ENCODE results near the gene HADHA. TPM values are rescaled to one million over a fixed set of nuclear protein-coding genes. Genes with fewer than 3 reads are reported as not detected.

The HADHA gene
- total and polyA plus RNA-seq, 2 donors from 2014 or later, result 135 to 171 TPM

- no peaks in the 10 kb centered on the region for H3K9me3 ChIP-seq (ENCODE audit: control insufficient read depth in 2 of 3, insufficient read depth in 1 of 3, low read length in 3 of 3)
- H3K27ac ChIP-seq (ENCODE audit: low read depth in 2 of 2, low read length in 2 of 2), result no peak overlapping the region
- H3K9ac ChIP-seq (ENCODE audit: low read length in 3 of 3), result no peak overlapping the region
- H3K36me3 ChIP-seq (ENCODE audit: control insufficient read depth in 2 of 3, insufficient read depth in 3 of 3, low read length in 3 of 3), result peaks cover 0 to 10% (median 7%) of the 10 kb centered on the region in 3 donors
- no peak for TF ChIP-seq CTCF (IDR thresholded peaks at IDR 0.05; ENCODE audit: borderline replicate concordance, extremely low read depth, insufficient read depth)
- intact Hi-C loops (cut with DNase I), result no loop called here
- H3K4me3 ChIP-seq (ENCODE audit: low read length in 3 of 3), result no peak overlapping the region
- H3K4me1 ChIP-seq (ENCODE audit: control insufficient read depth in 2 of 3, insufficient read depth in 2 of 3, low read depth in 1 of 3, low read length in 3 of 3), result peaks cover 0 to 4% (median 0%) of the 10 kb centered on the region in 3 donors
- no peaks in the 10 kb centered on the region for H3K27me3 ChIP-seq (ENCODE audit: control insufficient read depth, insufficient read depth, low read length)
- DNase-seq (no peak), FAIRE-seq (no peak)
These were observed 56.8 kb downstream of the HADHA start for GRCh38 chr2:26187537-26188104.

- H3K27me3 ChIP-seq (ENCODE audit: control insufficient read depth, insufficient read depth, low read length), result no peaks in the 10 kb centered on the region
These were observed 57.3 kb downstream of the HADHA start for GRCh38 chr2:26187114-26187513.

GRCh38 chr2:26185954-26186770, 58.3 kb downstream of the HADHA start:
- no peak for DNase-seq
- Histone ChIP-seq H3K4me3 (ENCODE audit: low read length in 3 of 3) (no peak overlapping the region), H3K9ac (ENCODE audit: low read length in 3 of 3) (no peak overlapping the region), H3K9me3 (ENCODE audit: control insufficient read depth in 2 of 3, insufficient read depth in 1 of 3, low read length in 3 of 3) (no peaks in the 10 kb centered on the region), H3K27ac (ENCODE audit: low read depth in 2 of 2, low read length in 2 of 2) (no peak overlapping the region), H3K27me3 (ENCODE audit: control insufficient read depth, insufficient read depth, low read length) (no peaks in the 10 kb centered on the region), H3K4me1 (ENCODE audit: control insufficient read depth in 2 of 3, insufficient read depth in 2 of 3, low read depth in 1 of 3, low read length in 3 of 3) (peaks cover 0 to 4% (median 0%) of the 10 kb centered on the region in 3 donors), H3K36me3 (ENCODE audit: control insufficient read depth in 2 of 3, insufficient read depth in 3 of 3, low read length in 3 of 3) (peaks cover 0 to 3% (median 3%) of the 10 kb centered on the region in 3 donors)
- no peak for FAIRE-seq
- intact Hi-C loops (cut with DNase I), result no loop called here
- no peak for TF ChIP-seq CTCF (IDR thresholded peaks at IDR 0.05; ENCODE audit: borderline replicate concordance, extremely low read depth, insufficient read depth)

More at GRCh38 chr2:26187114-26187513, 57.3 kb downstream of the HADHA start:
- no peak overlapping the region for H3K4me3 ChIP-seq (ENCODE audit: low read length in 3 of 3)
- peaks cover 0 to 4% (median 0%) of the 10 kb centered on the region in 3 donors for H3K4me1 ChIP-seq (ENCODE audit: control insufficient read depth in 2 of 3, insufficient read depth in 2 of 3, low read depth in 1 of 3, low read length in 3 of 3)
- H3K27ac ChIP-seq (ENCODE audit: low read depth in 2 of 2, low read length in 2 of 2), result no peak overlapping the region
- no peaks in the 10 kb centered on the region for H3K9me3 ChIP-seq (ENCODE audit: control insufficient read depth in 2 of 3, insufficient read depth in 1 of 3, low read length in 3 of 3)
- intact Hi-C loops (cut with DNase I), result no loop called here
- TF ChIP-seq CTCF (IDR thresholded peaks at IDR 0.05; ENCODE audit: borderline replicate concordance, extremely low read depth, insufficient read depth), result no peak
- DNase-seq (no peak), FAIRE-seq (no peak)
- H3K36me3 ChIP-seq (ENCODE audit: control insufficient read depth in 2 of 3, insufficient read depth in 3 of 3, low read length in 3 of 3), result peaks cover 0 to 9% (median 7%) of the 10 kb centered on the region in 3 donors
- H3K9ac ChIP-seq (ENCODE audit: low read length in 3 of 3), result no peak overlapping the region
